Right lobe of liver (tissue), 4 donors: Measurements from ENCODE around the gene PFKP.

Experiments
- POLR2A ChIP-seq: fragments of 450-650 bp; IDR thresholded peaks from one replicate; pipeline ENCODE4 v1.6.1; 2017; ENCODE audit warnings: antibody characterized with exemption, mild to moderate bottlenecking
- TF ChIP-seq, protein P1 (sequence below), 4 donors: fragments of 200-600 bp in 3 of 4; fragments of 450-650 bp in 1 of 4; IDR thresholded peaks; one replicate each; pipeline versions ENCODE4 v1.5.1 to v1.8.0; 2016 to 2022; ENCODE audit warnings: antibody characterized with exemption in 4 of 4, mild to moderate bottlenecking in 2 of 4
- donor health status: DM: no; HTN: no; CAD: no.
- donor health status: DM: no; HTN: no; CAD: no.
- donor health status: DM: no; HTN: yes; CAD: no.

DNA sequence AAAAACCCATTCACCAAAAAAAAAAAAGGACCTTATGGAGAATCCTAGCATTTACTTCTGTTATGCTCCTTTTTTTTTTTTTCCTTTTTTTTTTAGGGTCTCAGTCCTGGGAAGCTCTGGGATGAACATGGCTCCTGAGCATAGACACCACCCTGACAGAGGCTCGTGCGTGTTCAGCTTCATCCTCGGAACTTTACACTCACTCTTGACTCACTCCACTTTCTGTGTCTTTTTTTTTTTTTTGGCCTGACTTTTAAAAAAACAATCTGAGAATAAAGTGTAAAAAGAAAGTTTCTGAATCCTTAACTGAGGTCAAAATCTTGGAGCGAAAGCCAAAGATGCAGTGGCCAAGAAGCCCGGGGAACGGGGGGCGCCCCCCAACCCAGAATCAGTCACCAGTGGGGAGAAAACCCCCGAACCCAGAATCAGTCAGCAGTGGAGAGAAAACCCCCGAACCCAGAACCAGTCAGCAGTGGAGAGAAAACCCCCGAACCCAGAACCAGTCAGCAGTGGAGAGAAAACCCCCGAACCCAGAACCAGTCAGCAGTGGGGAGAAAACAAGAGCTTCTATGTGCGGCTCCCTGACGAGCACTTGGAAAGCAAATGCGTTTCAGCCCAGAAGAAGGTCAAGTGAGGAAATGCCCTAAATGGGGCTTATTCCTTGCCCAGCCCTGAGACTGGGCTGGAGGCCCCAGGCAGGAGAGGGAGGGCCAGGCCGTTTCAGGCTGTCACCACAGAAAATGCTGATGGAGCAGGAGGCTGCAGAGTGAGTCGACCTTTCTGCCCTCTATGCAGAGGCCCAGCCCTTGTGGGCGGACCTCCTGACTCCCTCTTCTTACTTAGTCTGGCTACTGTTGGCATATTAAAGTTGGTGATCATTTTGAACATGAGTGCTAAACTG lies 19.0 kb upstream of the PFKP start:
- TF ChIP-seq, protein P1, sequence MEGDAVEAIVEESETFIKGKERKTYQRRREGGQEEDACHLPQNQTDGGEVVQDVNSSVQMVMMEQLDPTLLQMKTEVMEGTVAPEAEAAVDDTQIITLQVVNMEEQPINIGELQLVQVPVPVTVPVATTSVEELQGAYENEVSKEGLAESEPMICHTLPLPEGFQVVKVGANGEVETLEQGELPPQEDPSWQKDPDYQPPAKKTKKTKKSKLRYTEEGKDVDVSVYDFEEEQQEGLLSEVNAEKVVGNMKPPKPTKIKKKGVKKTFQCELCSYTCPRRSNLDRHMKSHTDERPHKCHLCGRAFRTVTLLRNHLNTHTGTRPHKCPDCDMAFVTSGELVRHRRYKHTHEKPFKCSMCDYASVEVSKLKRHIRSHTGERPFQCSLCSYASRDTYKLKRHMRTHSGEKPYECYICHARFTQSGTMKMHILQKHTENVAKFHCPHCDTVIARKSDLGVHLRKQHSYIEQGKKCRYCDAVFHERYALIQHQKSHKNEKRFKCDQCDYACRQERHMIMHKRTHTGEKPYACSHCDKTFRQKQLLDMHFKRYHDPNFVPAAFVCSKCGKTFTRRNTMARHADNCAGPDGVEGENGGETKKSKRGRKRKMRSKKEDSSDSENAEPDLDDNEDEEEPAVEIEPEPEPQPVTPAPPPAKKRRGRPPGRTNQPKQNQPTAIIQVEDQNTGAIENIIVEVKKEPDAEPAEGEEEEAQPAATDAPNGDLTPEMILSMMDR (IDR thresholded peaks at IDR 0.05), result no peak
- TF ChIP-seq POLR2A, result no peak
